ENCODE measurements around the gene ANKIB1.

Gene ANKIB1

DNA sequence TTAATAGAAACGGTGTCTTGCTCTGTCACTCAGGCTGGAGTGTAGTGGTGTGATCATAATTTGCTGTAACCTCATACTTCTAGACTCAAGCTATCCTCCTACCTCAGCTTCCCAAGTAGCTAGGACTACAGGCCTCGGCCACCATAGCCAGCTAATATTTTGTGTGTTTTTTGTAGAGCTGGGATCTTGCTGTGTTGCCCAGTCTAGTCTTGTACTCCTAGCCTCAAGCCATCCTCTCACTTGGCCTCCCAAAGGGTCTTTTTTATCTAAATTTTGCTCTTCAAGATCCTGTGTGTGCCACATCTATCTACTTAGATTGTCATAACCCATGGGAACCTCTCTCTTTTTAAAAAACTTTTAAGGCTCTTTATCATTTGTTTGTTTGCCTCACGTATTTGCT lies 50.5 kb downstream of the ANKIB1 start:
- ATAC-seq (ENCODE audit: insufficient read depth, low read depth): no peak

DNA sequence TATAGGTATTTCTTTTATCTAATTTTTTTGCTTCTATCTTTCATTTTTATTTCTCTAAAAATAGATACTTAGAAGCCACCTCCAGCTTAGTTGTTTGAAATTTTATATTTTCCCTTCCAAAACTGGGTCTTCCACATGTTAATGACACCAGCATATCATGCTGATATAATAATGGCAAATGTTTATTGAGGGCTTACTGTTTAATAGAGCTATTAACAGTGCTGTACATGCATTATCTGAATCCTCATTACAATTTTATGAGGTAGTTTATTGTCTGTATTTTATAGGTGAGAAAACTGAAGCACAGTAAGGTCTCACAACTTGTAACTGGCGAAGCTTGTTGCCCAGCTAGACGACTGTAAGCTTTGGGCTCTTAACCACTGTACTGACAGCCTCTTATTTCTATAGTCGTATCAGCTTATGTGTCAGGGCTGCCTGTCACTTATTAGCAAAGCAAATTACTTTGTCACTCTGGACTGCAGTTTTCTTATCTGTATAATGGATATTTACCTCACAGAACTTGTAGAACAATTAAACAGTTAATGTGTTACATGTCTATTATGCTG lies 51.2 kb downstream of the ANKIB1 start:
- no peak overlapping the region for H3K9ac ChIP-seq (ENCODE audit: low read depth, low read length)
- H3K27me3 ChIP-seq (ENCODE audit: insufficient read depth, low read length, poor library complexity): no peaks in the 10 kb centered on the region
- H3K27ac ChIP-seq (ENCODE audit: low read length): no peak overlapping the region
- H3K4me1 ChIP-seq (ENCODE audit: insufficient read depth, low read length): no peaks in the 10 kb centered on the region
- H3K79me2 ChIP-seq (ENCODE audit: insufficient read depth, low read length): peaks cover 11% of the 10 kb centered on the region; the same call in 1 of the 2 replicates
- no peak overlapping the region for H3K4me2 ChIP-seq (ENCODE audit: insufficient read depth, low read length)
- no peak overlapping the region for H3K4me3 ChIP-seq (ENCODE audit: low read depth in 1 of 2, low read length in 2 of 2)
- H3K9me3 ChIP-seq (ENCODE audit: insufficient read depth, low read length, severe bottlenecking): no peaks in the 10 kb centered on the region
- H3K36me3 ChIP-seq (ENCODE audit: insufficient read depth, low read length): peaks cover 33% of the 10 kb centered on the region
- TF ChIP-seq, protein P1, sequence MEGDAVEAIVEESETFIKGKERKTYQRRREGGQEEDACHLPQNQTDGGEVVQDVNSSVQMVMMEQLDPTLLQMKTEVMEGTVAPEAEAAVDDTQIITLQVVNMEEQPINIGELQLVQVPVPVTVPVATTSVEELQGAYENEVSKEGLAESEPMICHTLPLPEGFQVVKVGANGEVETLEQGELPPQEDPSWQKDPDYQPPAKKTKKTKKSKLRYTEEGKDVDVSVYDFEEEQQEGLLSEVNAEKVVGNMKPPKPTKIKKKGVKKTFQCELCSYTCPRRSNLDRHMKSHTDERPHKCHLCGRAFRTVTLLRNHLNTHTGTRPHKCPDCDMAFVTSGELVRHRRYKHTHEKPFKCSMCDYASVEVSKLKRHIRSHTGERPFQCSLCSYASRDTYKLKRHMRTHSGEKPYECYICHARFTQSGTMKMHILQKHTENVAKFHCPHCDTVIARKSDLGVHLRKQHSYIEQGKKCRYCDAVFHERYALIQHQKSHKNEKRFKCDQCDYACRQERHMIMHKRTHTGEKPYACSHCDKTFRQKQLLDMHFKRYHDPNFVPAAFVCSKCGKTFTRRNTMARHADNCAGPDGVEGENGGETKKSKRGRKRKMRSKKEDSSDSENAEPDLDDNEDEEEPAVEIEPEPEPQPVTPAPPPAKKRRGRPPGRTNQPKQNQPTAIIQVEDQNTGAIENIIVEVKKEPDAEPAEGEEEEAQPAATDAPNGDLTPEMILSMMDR (IDR thresholded peaks at IDR 0.05; ENCODE audit: borderline replicate concordance, extremely low read depth, low read length, poor library complexity, severe bottlenecking): no peak
- TF ChIP-seq EZH2 (IDR thresholded peaks at IDR 0.05; ENCODE audit: borderline replicate concordance, low read depth, low read length, severe bottlenecking): no peak
- H4K20me1 ChIP-seq (ENCODE audit: insufficient read depth, low read length): no peaks in the 10 kb centered on the region
- ATAC-seq (ENCODE audit: insufficient read depth, low read depth): no peak
- no peak overlapping the region for H2AFZ ChIP-seq (ENCODE audit: low read depth, low read length)
- no peak for DNase-seq

More for the DNA sequence above, 50.5 kb downstream of the ANKIB1 start:
- no peaks in the 10 kb centered on the region for H4K20me1 ChIP-seq (ENCODE audit: insufficient read depth, low read length)
- no peaks in the 10 kb centered on the region for H3K27me3 ChIP-seq (ENCODE audit: insufficient read depth, low read length, poor library complexity)
- H3K4me2 ChIP-seq (ENCODE audit: insufficient read depth, low read length): no peak overlapping the region
- H3K9ac ChIP-seq (ENCODE audit: low read depth, low read length): no peak overlapping the region
- no peak for DNase-seq
- no peak overlapping the region for H3K4me3 ChIP-seq (ENCODE audit: low read depth in 1 of 2, low read length in 2 of 2)
- peaks cover 32% of the 10 kb centered on the region for H3K36me3 ChIP-seq (ENCODE audit: insufficient read depth, low read length)
- peaks cover 11% of the 10 kb centered on the region; the same call in 1 of the 2 replicates for H3K79me2 ChIP-seq (ENCODE audit: insufficient read depth, low read length)
- TF ChIP-seq, protein P1 (IDR thresholded peaks at IDR 0.05; ENCODE audit: borderline replicate concordance, extremely low read depth, low read length, poor library complexity, severe bottlenecking): no peak
- no peak for TF ChIP-seq EZH2 (IDR thresholded peaks at IDR 0.05; ENCODE audit: borderline replicate concordance, low read depth, low read length, severe bottlenecking)
- H2AFZ ChIP-seq (ENCODE audit: low read depth, low read length): no peak overlapping the region
- H3K9me3 ChIP-seq (ENCODE audit: insufficient read depth, low read length, severe bottlenecking): no peaks in the 10 kb centered on the region
- H3K4me1 ChIP-seq (ENCODE audit: insufficient read depth, low read length): no peaks in the 10 kb centered on the region
- no peak overlapping the region for H3K27ac ChIP-seq (ENCODE audit: low read length)

DNA sequence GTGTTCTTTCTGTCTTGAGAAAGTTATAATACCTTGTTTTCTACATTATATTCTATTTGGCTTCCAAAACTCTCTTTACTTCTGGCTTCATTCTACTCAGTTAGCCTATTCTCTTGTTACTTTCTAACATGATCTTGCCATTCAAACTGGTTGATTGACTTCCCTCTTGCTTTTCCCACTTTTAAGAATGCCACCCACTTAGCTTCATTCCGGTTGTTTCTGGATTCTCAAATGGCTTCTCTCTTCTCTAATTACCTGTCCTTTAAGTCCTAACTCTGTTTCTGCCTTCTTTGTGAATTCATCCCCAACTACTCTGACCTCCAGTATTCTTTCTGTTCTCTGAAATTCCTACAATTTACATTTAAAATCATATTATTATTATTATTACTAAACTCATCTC lies 52.0 kb downstream of the ANKIB1 start:
- H3K9me3 ChIP-seq (ENCODE audit: insufficient read depth, low read length, severe bottlenecking): no peaks in the 10 kb centered on the region
- no peaks in the 10 kb centered on the region for H3K4me1 ChIP-seq (ENCODE audit: insufficient read depth, low read length)
- no peak overlapping the region for H2AFZ ChIP-seq (ENCODE audit: low read depth, low read length)
- no peaks in the 10 kb centered on the region for H4K20me1 ChIP-seq (ENCODE audit: insufficient read depth, low read length)
- H3K36me3 ChIP-seq (ENCODE audit: insufficient read depth, low read length): peaks cover 33% of the 10 kb centered on the region
- no peak for ATAC-seq (ENCODE audit: insufficient read depth, low read depth)
- no peak overlapping the region for H3K27ac ChIP-seq (ENCODE audit: low read length)
- no peak overlapping the region for H3K4me3 ChIP-seq (ENCODE audit: low read depth in 1 of 2, low read length in 2 of 2)
- H3K4me2 ChIP-seq (ENCODE audit: insufficient read depth, low read length): no peak overlapping the region
- H3K9ac ChIP-seq (ENCODE audit: low read depth, low read length): no peak overlapping the region
- no peaks in the 10 kb centered on the region for H3K27me3 ChIP-seq (ENCODE audit: insufficient read depth, low read length, poor library complexity)
- no peak for TF ChIP-seq EZH2 (IDR thresholded peaks at IDR 0.05; ENCODE audit: borderline replicate concordance, low read depth, low read length, severe bottlenecking)
- TF ChIP-seq, protein P1 (IDR thresholded peaks at IDR 0.05; ENCODE audit: borderline replicate concordance, extremely low read depth, low read length, poor library complexity, severe bottlenecking): no peak
- H3K79me2 ChIP-seq (ENCODE audit: insufficient read depth, low read length): peaks cover 7% of the 10 kb centered on the region; the same call in 1 of the 2 replicates
- no peak for DNase-seq
